ENCODE data around the gene GABRA4.

GRCh38 chr4:46937493-46937892 lies 55.9 kb downstream of the GABRA4 start:
- no peak for TF ChIP-seq POLR2A (IDR thresholded peaks at IDR 0.05)
- TF ChIP-seq, protein P1, sequence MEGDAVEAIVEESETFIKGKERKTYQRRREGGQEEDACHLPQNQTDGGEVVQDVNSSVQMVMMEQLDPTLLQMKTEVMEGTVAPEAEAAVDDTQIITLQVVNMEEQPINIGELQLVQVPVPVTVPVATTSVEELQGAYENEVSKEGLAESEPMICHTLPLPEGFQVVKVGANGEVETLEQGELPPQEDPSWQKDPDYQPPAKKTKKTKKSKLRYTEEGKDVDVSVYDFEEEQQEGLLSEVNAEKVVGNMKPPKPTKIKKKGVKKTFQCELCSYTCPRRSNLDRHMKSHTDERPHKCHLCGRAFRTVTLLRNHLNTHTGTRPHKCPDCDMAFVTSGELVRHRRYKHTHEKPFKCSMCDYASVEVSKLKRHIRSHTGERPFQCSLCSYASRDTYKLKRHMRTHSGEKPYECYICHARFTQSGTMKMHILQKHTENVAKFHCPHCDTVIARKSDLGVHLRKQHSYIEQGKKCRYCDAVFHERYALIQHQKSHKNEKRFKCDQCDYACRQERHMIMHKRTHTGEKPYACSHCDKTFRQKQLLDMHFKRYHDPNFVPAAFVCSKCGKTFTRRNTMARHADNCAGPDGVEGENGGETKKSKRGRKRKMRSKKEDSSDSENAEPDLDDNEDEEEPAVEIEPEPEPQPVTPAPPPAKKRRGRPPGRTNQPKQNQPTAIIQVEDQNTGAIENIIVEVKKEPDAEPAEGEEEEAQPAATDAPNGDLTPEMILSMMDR (IDR thresholded peaks at IDR 0.05), result peak in 4 of 12 donors; percentile 7 to 19 (median 13)
